ENCODE data around the gene ADORA2A. TPM values are rescaled to one million over a fixed set of nuclear protein-coding genes. Genes with fewer than 3 reads are reported as not detected.

The ADORA2A gene
- polyA plus RNA-seq, 1 experiment = 2.8 TPM

DNA sequence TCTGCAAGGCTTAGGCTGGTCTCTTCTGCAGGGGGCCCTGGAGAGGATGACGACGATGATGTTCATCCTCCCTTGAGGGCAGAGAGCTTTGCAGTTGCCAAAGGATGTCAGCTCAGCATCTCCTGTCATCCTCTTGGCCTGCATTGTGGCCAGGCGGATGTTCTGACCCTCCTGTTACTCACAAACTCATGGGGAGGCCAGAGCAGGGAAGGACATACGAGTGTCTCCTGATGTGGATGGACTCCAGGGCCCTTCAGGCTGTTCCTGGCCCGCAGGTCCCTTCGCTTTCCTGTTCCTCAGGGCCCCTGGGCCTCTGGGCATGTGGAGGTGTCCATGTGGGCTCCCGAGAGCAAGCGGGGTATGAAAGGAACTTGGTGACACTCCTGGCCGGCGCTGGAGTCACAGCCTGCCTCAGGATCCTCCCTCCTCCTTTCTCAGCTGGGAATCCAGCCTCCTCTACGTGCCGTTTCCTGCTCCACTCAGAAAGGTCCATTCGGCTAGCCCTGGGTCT, 8.5 kb downstream of the ADORA2A start:
- POLR2A ChIA-PET = interaction anchor here (0.5 to 0.6 kb wide), 2 partner anchors 94 to 119 kb away, joined by 10 to 13 read pairs; no protein-coding TSS in a partner anchor
- Histone ChIP-seq H3K27me3 (ENCODE audit: control insufficient read depth, insufficient read depth, low read length) (no peaks in the 10 kb centered on the region), H3K36me3 (ENCODE audit: control insufficient read depth, insufficient read depth, low read length) (no peaks in the 10 kb centered on the region), H3K4me3 (ENCODE audit: low read depth, low read length) (no peak overlapping the region)
- DNase-seq (ENCODE audit: low read depth) = no peak
- TF ChIP-seq, protein P1, sequence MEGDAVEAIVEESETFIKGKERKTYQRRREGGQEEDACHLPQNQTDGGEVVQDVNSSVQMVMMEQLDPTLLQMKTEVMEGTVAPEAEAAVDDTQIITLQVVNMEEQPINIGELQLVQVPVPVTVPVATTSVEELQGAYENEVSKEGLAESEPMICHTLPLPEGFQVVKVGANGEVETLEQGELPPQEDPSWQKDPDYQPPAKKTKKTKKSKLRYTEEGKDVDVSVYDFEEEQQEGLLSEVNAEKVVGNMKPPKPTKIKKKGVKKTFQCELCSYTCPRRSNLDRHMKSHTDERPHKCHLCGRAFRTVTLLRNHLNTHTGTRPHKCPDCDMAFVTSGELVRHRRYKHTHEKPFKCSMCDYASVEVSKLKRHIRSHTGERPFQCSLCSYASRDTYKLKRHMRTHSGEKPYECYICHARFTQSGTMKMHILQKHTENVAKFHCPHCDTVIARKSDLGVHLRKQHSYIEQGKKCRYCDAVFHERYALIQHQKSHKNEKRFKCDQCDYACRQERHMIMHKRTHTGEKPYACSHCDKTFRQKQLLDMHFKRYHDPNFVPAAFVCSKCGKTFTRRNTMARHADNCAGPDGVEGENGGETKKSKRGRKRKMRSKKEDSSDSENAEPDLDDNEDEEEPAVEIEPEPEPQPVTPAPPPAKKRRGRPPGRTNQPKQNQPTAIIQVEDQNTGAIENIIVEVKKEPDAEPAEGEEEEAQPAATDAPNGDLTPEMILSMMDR (IDR thresholded peaks at IDR 0.05; ENCODE audit: insufficient read depth, low read depth, low read length) = no peak
- CTCF ChIA-PET = interaction anchor here (0.7 to 5.4 kb wide), 3 partner anchors 11 to 21 kb away, joined by 3 to 44 read pairs (median 5); no protein-coding TSS in a partner anchor

DNA sequence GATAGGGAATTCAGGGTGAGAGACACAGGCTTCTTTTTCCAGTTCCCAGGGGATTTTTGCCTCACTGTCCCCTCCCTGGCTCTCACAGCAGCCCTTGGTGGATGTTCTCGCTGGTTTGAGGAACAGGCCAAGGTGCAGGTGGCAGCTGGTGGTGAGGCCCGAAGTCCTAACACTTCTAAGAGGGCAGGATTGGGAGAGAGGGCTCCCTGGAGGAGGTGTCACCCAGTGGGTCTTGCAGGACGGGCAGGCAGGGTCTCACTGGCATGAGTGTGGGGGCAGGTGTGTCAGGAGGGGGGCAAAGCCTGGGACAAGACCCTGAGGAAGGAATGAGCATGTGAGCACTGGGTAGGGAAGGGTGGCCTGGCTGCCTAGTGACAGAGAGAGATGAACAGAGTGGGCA, 9.2 kb downstream of the ADORA2A start:
- TF ChIP-seq, protein P1 (IDR thresholded peaks at IDR 0.05; ENCODE audit: insufficient read depth, low read depth, low read length) = no peak
- no peaks in the 10 kb centered on the region for H3K27me3 ChIP-seq (ENCODE audit: control insufficient read depth, insufficient read depth, low read length)
- CTCF ChIA-PET = interaction anchor here (0.7 to 5.4 kb wide), 4 partner anchors 12 to 37 kb away, joined by 3 to 44 read pairs (median 4); no protein-coding TSS in a partner anchor
- no peaks in the 10 kb centered on the region for H3K36me3 ChIP-seq (ENCODE audit: control insufficient read depth, insufficient read depth, low read length)
- no peak overlapping the region for H3K4me3 ChIP-seq (ENCODE audit: low read depth, low read length)
- POLR2A ChIA-PET = interaction anchor here (0.6 kb wide), 1 partner anchor 119 kb away, joined by 10 read pairs; no protein-coding TSS in a partner anchor
- no peak for DNase-seq (ENCODE audit: low read depth)

DNA sequence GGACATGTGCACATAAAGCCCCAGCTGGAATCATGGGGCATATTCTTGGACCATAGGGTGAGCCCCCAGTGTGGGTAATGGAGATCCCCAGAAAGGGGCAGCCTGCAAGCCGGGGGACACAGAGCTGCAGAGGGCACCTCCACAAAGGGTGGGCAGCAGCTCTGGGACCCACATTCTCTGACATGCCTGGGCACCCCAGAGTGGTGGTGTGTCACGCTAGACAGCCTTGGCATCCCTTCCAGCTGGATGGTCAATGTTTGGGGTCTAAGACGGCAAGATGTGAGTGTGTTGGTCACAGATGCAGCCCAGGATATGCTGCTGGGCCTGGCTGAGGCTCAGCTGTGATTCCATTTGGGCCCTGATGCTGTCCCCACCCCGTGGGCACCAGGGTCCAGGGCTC, 9.7 kb downstream of the ADORA2A start:
- CTCF ChIA-PET = interaction anchor here (0.8 to 5.4 kb wide), 3 partner anchors 13 to 37 kb away, joined by 3 to 44 read pairs (median 3); no protein-coding TSS in a partner anchor
- TF ChIP-seq, protein P1 (IDR thresholded peaks at IDR 0.05; ENCODE audit: insufficient read depth, low read depth, low read length) = no peak
- no peak for DNase-seq (ENCODE audit: low read depth)
- Histone ChIP-seq H3K27me3 (ENCODE audit: control insufficient read depth, insufficient read depth, low read length) (no peaks in the 10 kb centered on the region), H3K36me3 (ENCODE audit: control insufficient read depth, insufficient read depth, low read length) (no peaks in the 10 kb centered on the region), H3K4me3 (ENCODE audit: low read depth, low read length) (no peak overlapping the region)
- POLR2A ChIA-PET = no interaction called here

DNA sequence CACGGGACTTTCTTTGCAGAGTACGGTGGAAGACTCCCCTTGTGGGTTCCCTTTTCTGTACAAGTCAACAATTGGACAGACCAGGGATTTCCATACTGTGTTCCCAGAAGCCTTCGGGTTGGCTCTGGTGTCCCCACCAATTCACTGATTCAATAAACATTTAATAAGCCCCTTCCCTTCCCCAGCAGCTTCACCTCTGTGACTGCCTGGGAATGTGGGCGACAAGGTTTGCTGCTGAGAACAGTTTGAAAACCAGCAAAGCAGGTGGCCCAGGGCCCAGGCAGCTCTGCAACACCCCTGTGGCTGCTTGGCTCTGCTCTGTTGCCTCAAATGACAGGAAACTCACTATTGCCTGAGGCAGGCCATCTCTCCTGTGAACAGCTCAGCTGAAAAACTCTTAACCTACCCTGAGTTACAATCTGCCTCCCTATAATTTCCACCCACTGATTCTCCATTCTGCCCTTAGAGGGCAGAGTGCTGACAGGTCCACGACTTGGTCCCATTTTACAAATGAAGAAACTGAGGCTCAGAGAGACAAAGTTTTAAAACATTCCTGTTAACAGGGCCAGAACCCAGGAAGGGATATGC, 10.4 kb downstream of the ADORA2A start:
- Histone ChIP-seq H3K27me3 (ENCODE audit: control insufficient read depth, insufficient read depth, low read length) (no peaks in the 10 kb centered on the region), H3K36me3 (ENCODE audit: control insufficient read depth, insufficient read depth, low read length) (no peaks in the 10 kb centered on the region), H3K4me3 (ENCODE audit: low read depth, low read length) (no peak overlapping the region)
- ChIA-PET CTCF (interaction anchor here (0.8 to 5.4 kb wide), 4 partner anchors 13 to 68 kb away, joined by 3 to 44 read pairs (median 3); no protein-coding TSS in a partner anchor), POLR2A (no interaction called here)
- DNase-seq (ENCODE audit: low read depth) = no peak
- TF ChIP-seq, protein P1 (IDR thresholded peaks at IDR 0.05; ENCODE audit: insufficient read depth, low read depth, low read length) = peak; percentile 46

DNA sequence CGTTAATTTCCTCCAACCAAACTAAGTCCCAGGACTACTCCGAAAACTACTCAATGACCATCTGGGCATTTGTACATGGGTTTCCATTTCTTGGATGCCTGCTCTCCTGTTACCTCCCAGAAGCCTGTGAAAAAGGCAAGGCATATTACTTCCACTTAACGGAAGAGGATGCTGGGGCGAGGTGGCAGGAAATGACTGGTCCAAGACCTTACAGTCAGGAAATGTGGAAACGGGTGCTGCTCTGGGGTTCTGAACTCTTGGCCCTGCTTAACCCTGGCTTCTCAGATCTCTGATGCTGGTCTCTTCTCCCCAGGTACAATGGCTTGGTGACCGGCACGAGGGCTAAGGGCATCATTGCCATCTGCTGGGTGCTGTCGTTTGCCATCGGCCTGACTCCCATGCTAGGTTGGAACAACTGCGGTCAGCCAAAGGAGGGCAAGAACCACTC, 12.9 kb downstream of the ADORA2A start:
- H3K27me3 ChIP-seq (ENCODE audit: control insufficient read depth, insufficient read depth, low read length) = no peaks in the 10 kb centered on the region
- TF ChIP-seq, protein P1 (IDR thresholded peaks at IDR 0.05; ENCODE audit: insufficient read depth, low read depth, low read length) = no peak
- no peak overlapping the region for H3K4me3 ChIP-seq (ENCODE audit: low read depth, low read length)
- H3K36me3 ChIP-seq (ENCODE audit: control insufficient read depth, insufficient read depth, low read length) = no peaks in the 10 kb centered on the region
- DNase-seq (ENCODE audit: low read depth) = no peak
- POLR2A ChIA-PET = no interaction called here
- CTCF ChIA-PET = no interaction called here

Measured in BJ (cell line).